Ishikawa (cell line): ENCODE data around the gene NUP188.

ENCODE experiments used
- CEBPB ChIP-seq: IDR thresholded peaks from 2 replicates; pipeline ENCODE4 v1.6.1; 2012
- CREB1 ChIP-seq: IDR thresholded peaks from 2 replicates; pipeline ENCODE4 v1.6.1; 2012; ENCODE audit warnings: low read depth
- EGR1 ChIP-seq: IDR thresholded peaks from 2 replicates; pipeline ENCODE4 v1.6.1; 2012
- EP300 ChIP-seq: IDR thresholded peaks from 2 replicates; pipeline ENCODE4 v1.6.1; 2012; ENCODE audit warnings: borderline replicate concordance
- FOXM1 ChIP-seq: IDR thresholded peaks from 2 replicates; pipeline ENCODE4 v1.6.1; 2012; ENCODE audit warnings: low read depth, borderline replicate concordance
- MAX ChIP-seq: IDR thresholded peaks from 2 replicates; pipeline ENCODE4 v1.6.1; 2012
- NFIC ChIP-seq: IDR thresholded peaks from 2 replicates; pipeline ENCODE4 v1.6.1; 2012
- RAD21 ChIP-seq: IDR thresholded peaks from 2 replicates; pipeline ENCODE4 v1.6.1; 2012; ENCODE audit warnings: low read depth
- REST ChIP-seq: IDR thresholded peaks from 2 replicates; pipeline ENCODE4 v1.6.1; 2012; ENCODE audit warnings: low read depth, mild to moderate bottlenecking
- TAF1 ChIP-seq: IDR thresholded peaks from 2 replicates; pipeline ENCODE4 v1.6.1; 2012; ENCODE audit warnings: low read depth, mild to moderate bottlenecking
- TCF12 ChIP-seq: IDR thresholded peaks from 2 replicates; pipeline ENCODE4 v1.6.1; 2012; ENCODE audit warnings: low read depth
- TEAD4 ChIP-seq: IDR thresholded peaks from 2 replicates; pipeline ENCODE4 v1.6.1; 2012
- USF1 ChIP-seq: IDR thresholded peaks from 2 replicates; pipeline ENCODE4 v1.6.1; 2012
- YY1 ChIP-seq: IDR thresholded peaks from 2 replicates; pipeline ENCODE4 v1.6.1; 2012; ENCODE audit warnings: low read depth
- ZBTB7A ChIP-seq: IDR thresholded peaks from 2 replicates; pipeline ENCODE4 v1.6.1; 2012; ENCODE audit warnings: low read depth

Gene NUP188

GRCh38 chr9:129052592-129052991 is 105.1 kb downstream of the NUP188 start:
- TF ChIP-seq FOXM1 (0 out of 2 replicates have a peak, but pooled peaks have one; percentile 34), TCF12 (peak; percentile 96), CEBPB (peak; percentile 48; the same call in 1 of the 2 replicates), MAX (peak; percentile 87), RAD21 (peak; percentile 35; the same call in 1 of the 2 replicates), EP300 (peak; percentile 85), TAF1 (no peak), NFIC (peak; percentile 100), CREB1 (0 out of 2 replicates have a peak, but pooled peaks have one; percentile 19), REST (no peak), USF1 (peak; percentile 57; the same call in 1 of the 2 replicates), ZBTB7A (0 out of 2 replicates have a peak, but pooled peaks have one; percentile 39), EGR1 (no peak), YY1 (peak; percentile 47; the same call in 1 of the 2 replicates), TEAD4 (peak; percentile 87)

- no peak for TF ChIP-seq EGR1
- TF ChIP-seq FOXM1 = no peak
- no peak for TF ChIP-seq CREB1
- TF ChIP-seq TEAD4 = no peak
- TF ChIP-seq TCF12 = no peak
- no peak for TF ChIP-seq EP300
- TF ChIP-seq USF1 = no peak
- TF ChIP-seq RAD21 = no peak
- TF ChIP-seq TAF1 = no peak
Measured at GRCh38 chr9:129053020-129053419, 105.5 kb downstream of the NUP188 start.

- TF ChIP-seq EGR1 = no peak
- no peak for TF ChIP-seq USF1
- TF ChIP-seq NFIC = no peak
- no peak for TF ChIP-seq TAF1
- no peak for TF ChIP-seq CREB1
- no peak for TF ChIP-seq YY1
- no peak for TF ChIP-seq EP300
- TF ChIP-seq CEBPB = no peak
- TF ChIP-seq RAD21 = no peak
- no peak for TF ChIP-seq FOXM1
- TF ChIP-seq ZBTB7A = no peak
- no peak for TF ChIP-seq TCF12
- TF ChIP-seq MAX = no peak
- no peak for TF ChIP-seq TEAD4
- TF ChIP-seq REST = no peak
Measured at GRCh38 chr9:129054163-129054851, 106.8 kb downstream of the NUP188 start.
